ENCODE measurements around the gene TMC3.
A peak's percentile ranks its signal among the peaks of the same experiment; 100 is the strongest.

Gene TMC3

GRCh38 chr15:81315452-81316175, 58.4 kb downstream of the TMC3 start:
- TF ChIP-seq CTCF (conservative IDR thresholded peaks at IDR 0.05; ENCODE audit: low read depth), result no peak
- ChIA-PET POLR2A (ENCODE audit: low non-redundant PET) (no interaction called here), CTCF (no interaction called here)
- DNase-seq (ENCODE audit: low spot score), result no peak
- H3K27ac ChIP-seq, result peak overlapping the region; percentile 59

- ChIA-PET CTCF (no interaction called here), POLR2A (ENCODE audit: low non-redundant PET) (no interaction called here)
- TF ChIP-seq CTCF (conservative IDR thresholded peaks at IDR 0.05; ENCODE audit: low read depth), result no peak
- peak overlapping the region; percentile 59 for H3K27ac ChIP-seq
- no peak for DNase-seq (ENCODE audit: low spot score)
These were observed 59.6 kb downstream of the TMC3 start for GRCh38 chr15:81314378-81314777.

GRCh38 chr15:81313686-81314085, 60.3 kb downstream of the TMC3 start:
- ChIA-PET POLR2A (ENCODE audit: low non-redundant PET) (interaction anchor here (1.0 kb wide), 1 partner anchor 11 kb away, joined by 3 read pairs; the partner anchor contains the start of gene STARD5), CTCF (no interaction called here)
- no peak for TF ChIP-seq CTCF (conservative IDR thresholded peaks at IDR 0.05; ENCODE audit: low read depth)
- peak overlapping the region; percentile 91 for H3K27ac ChIP-seq
- DNase-seq (ENCODE audit: low spot score), result no peak

- CTCF ChIA-PET, result interaction anchor here (0.6 kb wide), 1 partner anchor 838 kb away, joined by 3 read pairs; no protein-coding TSS in a partner anchor
- TF ChIP-seq CTCF (conservative IDR thresholded peaks at IDR 0.05; ENCODE audit: low read depth), result no peak
- POLR2A ChIA-PET (ENCODE audit: low non-redundant PET), result interaction anchor here (1.0 kb wide), 1 partner anchor 11 kb away, joined by 3 read pairs; the partner anchor contains the start of gene STARD5
- DNase-seq (ENCODE audit: low spot score), result peak; percentile 95
- H3K27ac ChIP-seq, result peak overlapping the region; percentile 91
These were observed 61.0 kb downstream of the TMC3 start for GRCh38 chr15:81312790-81313543.

GRCh38 chr15:81311752-81312464, 62.1 kb downstream of the TMC3 start:
- H3K27ac ChIP-seq, result peak overlapping the region; percentile 91
- ChIA-PET POLR2A (ENCODE audit: low non-redundant PET) (no interaction called here), CTCF (interaction anchor here (1.4 kb wide), 1 partner anchor 46 kb away, joined by 3 read pairs; no protein-coding TSS in a partner anchor)
- no peak for TF ChIP-seq CTCF (conservative IDR thresholded peaks at IDR 0.05; ENCODE audit: low read depth)
- no peak for DNase-seq (ENCODE audit: low spot score)

GRCh38 chr15:81310480-81310879, 63.5 kb downstream of the TMC3 start:
- no peak for DNase-seq (ENCODE audit: low spot score)
- POLR2A ChIA-PET (ENCODE audit: low non-redundant PET), result no interaction called here
- no peak for TF ChIP-seq CTCF (conservative IDR thresholded peaks at IDR 0.05; ENCODE audit: low read depth)
- CTCF ChIA-PET, result interaction anchor here (1.1 to 1.4 kb wide), 2 partner anchors 35 to 45 kb away, joined by 3 read pairs; no protein-coding TSS in a partner anchor
- no peak overlapping the region for H3K27ac ChIP-seq

Measured in RWPE1 (cell line).